RWPE1 (cell line): ENCODE measurements around the gene TBCD.

ENCODE experiments used
- CTCF ChIA-PET: fragments of 350-600 bp; sonication (Branson Sonifier 250); formaldehyde crosslinking; extraction: SDS; loops from one replicate; lab custom pipeline; 2021; lab: Yijun Ruan, JAX
- POLR2A ChIA-PET: fragments of 400-600 bp; formaldehyde crosslinking; extraction: SDS; loops from one replicate; lab custom pipeline; 2020; ENCODE audit warnings: antibody characterized with exemption; ENCODE audit not compliant: low non-redundant PET; lab: Yijun Ruan, JAX
- DNase-seq: peaks from one replicate; pipeline ENCODE4 v3.0.0; 2012; ENCODE audit warnings: low spot score
- H3K27ac ChIP-seq: fragments of 450-650 bp; 2 replicates; pipeline ENCODE4 v1.5.1; 2017
- TF ChIP-seq, protein P1 (sequence below): fragments of 450-650 bp; conservative IDR thresholded peaks from 2 replicates; pipeline ENCODE4 v1.5.1; 2017; ENCODE audit warnings: low read depth, mild to moderate bottlenecking

TBCD gene

DNA sequence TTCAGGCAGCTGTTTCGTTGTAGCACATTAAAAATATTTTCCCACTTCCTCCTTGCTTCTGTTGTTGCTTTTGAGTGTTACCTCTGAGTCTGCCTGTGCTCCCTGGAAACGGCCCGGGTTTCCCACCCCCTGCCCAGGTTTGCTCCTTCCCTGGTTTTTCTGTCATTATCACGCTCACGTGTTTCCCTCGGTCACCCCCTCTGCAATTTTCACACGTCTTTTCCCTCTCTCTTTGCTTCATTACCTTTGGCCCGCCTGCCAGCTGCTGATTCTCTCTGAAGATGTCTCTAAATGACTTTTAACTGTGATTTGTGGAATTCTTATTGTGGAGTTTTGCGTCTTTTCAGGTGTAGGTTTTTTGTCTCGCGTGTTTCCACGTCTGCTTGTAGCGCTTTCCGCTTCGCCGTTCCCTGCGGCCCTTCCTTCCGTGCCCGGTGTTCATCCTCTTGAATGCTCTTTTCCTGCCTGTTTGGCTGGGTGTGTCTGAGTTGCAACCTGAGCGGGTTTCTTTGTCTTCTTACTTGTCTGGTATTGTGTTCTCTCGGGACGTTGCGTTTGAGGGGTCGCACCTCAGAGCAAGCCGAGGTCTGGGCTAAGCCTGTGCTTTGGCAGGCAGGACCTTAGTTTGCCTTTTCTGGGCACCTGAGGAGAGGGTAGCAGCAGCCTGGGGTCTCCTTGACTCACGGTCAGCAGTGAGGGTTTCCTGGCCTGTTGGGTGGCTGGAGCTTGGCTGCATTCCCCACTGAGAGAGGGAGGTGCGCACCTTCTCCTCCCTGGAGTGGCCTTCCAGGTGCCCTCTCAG is 184.3 kb downstream of the TBCD start:
- TF ChIP-seq, protein P1, sequence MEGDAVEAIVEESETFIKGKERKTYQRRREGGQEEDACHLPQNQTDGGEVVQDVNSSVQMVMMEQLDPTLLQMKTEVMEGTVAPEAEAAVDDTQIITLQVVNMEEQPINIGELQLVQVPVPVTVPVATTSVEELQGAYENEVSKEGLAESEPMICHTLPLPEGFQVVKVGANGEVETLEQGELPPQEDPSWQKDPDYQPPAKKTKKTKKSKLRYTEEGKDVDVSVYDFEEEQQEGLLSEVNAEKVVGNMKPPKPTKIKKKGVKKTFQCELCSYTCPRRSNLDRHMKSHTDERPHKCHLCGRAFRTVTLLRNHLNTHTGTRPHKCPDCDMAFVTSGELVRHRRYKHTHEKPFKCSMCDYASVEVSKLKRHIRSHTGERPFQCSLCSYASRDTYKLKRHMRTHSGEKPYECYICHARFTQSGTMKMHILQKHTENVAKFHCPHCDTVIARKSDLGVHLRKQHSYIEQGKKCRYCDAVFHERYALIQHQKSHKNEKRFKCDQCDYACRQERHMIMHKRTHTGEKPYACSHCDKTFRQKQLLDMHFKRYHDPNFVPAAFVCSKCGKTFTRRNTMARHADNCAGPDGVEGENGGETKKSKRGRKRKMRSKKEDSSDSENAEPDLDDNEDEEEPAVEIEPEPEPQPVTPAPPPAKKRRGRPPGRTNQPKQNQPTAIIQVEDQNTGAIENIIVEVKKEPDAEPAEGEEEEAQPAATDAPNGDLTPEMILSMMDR = no peak
- H3K27ac ChIP-seq = no peak overlapping the region
- POLR2A ChIA-PET = no interaction called here
- CTCF ChIA-PET = no interaction called here
- DNase-seq = no peak

DNA sequence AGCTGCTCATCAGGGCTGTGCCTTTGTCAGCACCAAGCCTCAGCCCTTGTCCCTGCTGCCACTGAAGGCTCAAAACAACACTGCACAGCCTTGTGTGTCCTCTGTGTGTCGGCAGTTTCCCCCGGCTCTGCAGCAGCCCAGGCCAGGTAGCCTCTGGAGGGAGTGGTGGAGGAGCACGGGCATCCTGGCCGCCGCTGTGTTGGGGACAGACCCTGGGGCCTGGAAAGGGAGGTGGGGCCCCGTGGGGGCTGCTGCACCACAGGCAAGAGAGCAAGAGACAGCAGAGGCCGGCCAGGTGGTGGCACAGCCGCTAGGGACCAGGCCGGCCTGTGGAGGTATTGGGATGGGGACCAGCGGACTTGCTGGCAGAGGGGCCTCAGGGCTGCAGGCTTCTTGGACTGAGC is 184.9 kb downstream of the TBCD start:
- DNase-seq = no peak
- ChIA-PET CTCF (interaction anchor here (0.6 kb wide), 2 partner anchors 13 to 32 kb away, joined by 3 to 5 read pairs; no protein-coding TSS in a partner anchor), POLR2A (no interaction called here)
- no peak overlapping the region for H3K27ac ChIP-seq
- TF ChIP-seq, protein P1 = no peak

DNA sequence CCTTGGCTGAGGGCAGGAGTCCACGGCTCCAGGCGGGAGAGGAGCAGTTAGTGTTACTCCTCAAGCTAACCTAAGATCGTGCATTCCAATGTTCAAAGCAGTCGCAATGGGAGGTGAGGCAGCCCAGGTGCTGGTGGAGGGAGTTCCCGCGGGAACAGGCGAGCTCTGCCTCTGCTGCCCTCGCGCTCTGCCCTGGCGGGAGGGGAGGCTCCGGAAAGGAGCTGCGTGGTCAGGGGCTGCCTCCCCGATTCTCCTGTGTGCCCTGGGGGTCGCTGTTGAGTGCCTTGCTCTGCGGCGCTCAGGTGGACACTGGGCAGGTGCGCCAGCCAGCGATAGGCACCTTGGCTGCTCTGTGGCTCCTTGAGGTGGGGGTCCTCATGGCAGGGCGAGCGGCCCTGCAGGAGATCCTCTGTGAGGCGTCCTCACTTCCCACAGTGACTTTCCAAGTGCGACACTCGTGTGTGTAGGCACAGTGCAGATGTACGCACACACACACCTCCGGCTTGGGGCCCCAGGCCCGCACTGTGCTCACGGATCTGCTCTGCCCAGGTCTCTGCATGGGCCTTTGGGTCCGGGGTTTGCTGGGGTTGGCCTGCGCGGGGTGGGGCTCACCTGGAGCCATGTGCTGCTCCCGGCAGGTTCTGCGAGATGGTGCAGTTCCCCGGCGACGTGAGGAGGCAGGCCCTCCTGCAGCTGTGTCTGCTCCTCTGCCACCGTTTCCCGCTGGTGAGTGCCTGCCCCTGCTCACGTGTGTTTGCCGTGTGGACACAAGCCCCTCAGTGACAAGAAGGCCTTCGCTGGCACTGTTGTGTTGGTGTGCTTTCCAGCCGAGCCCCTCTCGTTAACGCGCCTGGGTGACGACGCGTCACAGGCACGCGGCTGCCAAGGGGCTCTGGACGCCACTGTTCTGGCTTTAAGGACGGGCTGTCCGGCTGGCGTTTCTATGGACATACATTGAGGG is 185.8 kb downstream of the TBCD start:
- ChIA-PET CTCF (interaction anchor here (0.6 kb wide), 2 partner anchors 12 to 31 kb away, joined by 3 to 5 read pairs; no protein-coding TSS in a partner anchor), POLR2A (no interaction called here)
- TF ChIP-seq, protein P1 = no peak
- H3K27ac ChIP-seq = no peak overlapping the region
- DNase-seq = no peak

DNA sequence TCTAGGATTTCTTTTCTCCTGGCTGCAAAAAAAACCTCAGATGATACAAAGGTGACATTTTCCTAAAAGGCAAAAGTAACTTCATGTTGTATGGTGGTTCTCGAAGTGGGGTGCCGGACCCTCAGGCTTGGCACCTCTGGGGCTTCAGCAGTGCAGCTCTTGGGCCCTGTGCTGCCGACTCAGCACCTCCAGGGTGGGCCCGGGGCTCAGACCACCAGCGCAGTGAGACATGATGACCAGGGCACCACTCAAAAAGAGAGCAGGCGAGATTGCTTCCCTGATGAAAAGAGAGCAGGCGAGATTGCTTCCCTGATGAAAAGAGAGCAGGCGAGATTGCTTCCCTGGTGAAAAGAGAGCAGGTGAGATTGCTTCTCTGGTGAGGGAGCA is 186.6 kb downstream of the TBCD start:
- no peak overlapping the region for H3K27ac ChIP-seq
- no peak for DNase-seq
- CTCF ChIA-PET = no interaction called here
- TF ChIP-seq, protein P1 = no peak
- POLR2A ChIA-PET = no interaction called here

DNA sequence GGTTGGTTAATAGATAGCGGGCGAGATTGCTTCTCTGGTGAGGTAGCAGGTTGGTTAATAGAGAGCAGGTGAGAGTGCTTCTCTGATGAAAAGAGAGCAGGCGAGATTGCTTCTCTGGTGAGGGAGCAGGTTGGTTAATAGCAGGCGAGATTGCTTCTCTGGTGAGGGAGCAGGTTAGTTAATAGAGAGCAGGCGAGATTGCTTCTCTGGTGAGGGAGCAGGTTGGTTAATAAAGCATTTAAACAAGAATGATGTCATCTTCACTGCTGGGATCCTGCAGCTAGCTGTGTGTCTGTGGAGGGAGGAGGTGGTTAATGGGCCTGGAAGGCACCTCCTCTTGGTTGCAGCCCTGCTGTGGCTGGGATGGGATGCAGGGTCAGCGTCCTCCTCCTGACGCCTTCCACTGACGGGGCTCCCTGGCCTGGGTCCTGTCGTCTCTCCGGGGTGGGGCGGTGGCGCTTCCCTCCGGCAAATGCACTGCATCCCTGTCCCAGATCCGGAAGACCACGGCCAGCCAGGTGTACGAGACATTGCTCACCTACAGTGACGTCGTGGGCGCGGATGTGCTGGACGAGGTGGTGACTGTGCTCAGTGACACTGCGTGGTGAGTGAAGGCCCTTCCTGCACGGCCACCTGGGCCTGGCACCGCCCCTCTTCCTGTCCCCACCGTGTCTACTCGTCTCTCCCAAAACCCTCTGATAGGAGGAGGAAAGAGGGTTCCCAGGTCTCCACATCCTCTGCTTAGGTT is 187.2 kb downstream of the TBCD start:
- DNase-seq = no peak
- no peak overlapping the region for H3K27ac ChIP-seq
- TF ChIP-seq, protein P1 = no peak
- ChIA-PET POLR2A (no interaction called here), CTCF (no interaction called here)

DNA sequence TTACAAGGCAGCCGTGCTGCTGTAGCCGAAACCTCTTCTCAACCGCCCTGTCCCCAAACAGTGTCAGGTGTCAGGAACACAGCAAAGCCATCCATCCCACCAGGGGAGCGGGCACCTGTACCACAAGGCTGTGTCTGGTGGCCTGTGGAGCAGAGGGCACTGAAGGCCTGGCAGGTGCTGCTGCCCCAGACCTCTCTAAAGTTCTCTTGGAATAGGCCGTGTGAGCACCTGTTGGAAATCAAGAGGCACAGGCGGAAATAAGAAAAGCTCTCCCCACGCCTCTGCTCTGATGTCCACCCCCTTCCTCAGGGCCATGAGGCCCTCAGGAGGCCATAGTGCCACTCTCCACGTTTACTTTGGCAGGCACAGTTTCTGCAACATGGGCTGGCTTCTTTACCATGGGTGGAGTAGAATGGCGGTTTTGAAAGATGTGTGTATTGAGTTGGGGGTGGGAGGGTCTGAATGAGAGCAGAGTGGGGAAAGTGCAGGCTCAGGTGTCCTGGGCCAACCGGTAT is 187.8 kb downstream of the TBCD start:
- H3K27ac ChIP-seq = no peak overlapping the region
- CTCF ChIA-PET = no interaction called here
- TF ChIP-seq, protein P1 = no peak
- POLR2A ChIA-PET = no interaction called here
- DNase-seq = no peak
